Panc1 (cell line): ENCODE data around the gene CCDC12. TPM values are rescaled to one million over a fixed set of nuclear protein-coding genes. Genes with fewer than 3 reads are reported as not detected.
A peak's percentile ranks its signal among the peaks of the same experiment; 100 is the strongest.

Experiments
- ATAC-seq: fragments of 200-7000 bp; cut with Tn5 transposase; 2 replicates; pipeline ENCODE4 v1.9.1; 2020; ENCODE audit warnings: mild to moderate bottlenecking, moderate library complexity
- BruUV-seq: library from RNA; stranded (reverse); fragments of 400-500 nt; replicated peaks from 2 replicates; lab custom pipeline; 2021; lab: Mats Ljungman, UMichigan
- CTCF ChIA-PET: fragments of 300-600 bp; sonication (Branson Sonifier 250); formaldehyde crosslinking; loops from one replicate; lab custom pipeline; 2022; ENCODE audit warnings: antibody characterized with exemption; lab: Charles Lee
- POLR2A ChIA-PET: fragments of 300-600 bp; sonication (Branson Sonifier 250); formaldehyde crosslinking; loops from one replicate; lab custom pipeline; 2022; ENCODE audit warnings: antibody characterized with exemption; lab: Charles Lee
- DNase-seq: peaks from one replicate; pipeline ENCODE4 v3.0.0-alpha.2; 2010; ENCODE audit warnings: low read depth, low spot score
- H3K27ac ChIP-seq: 2 replicates; pipeline ENCODE4 v1.5.1; 2011; ENCODE audit warnings: mild to moderate bottlenecking, low read length, inconsistent platforms
- H3K27me3 ChIP-seq: fragments of 200-500 bp; sonication (Bioruptor generic); 2 replicates; pipeline ENCODE4 v1.6.0; 2014; ENCODE audit warnings: low read length, inconsistent platforms; ENCODE audit not compliant: control insufficient read depth, insufficient read depth
- H3K36me3 ChIP-seq: fragments of 200-500 bp; sonication (Bioruptor generic); 2 replicates; pipeline ENCODE4 v1.5.1; 2014; ENCODE audit warnings: inconsistent platforms, mild to moderate bottlenecking, low read length, moderate library complexity; ENCODE audit not compliant: control insufficient read depth, insufficient read depth
- H3K4me1 ChIP-seq: 2 replicates; pipeline ENCODE4 v1.5.1; 2011; ENCODE audit warnings: inconsistent platforms, mild to moderate bottlenecking, low read length, moderate library complexity; ENCODE audit not compliant: control insufficient read depth, insufficient read depth
- H3K4me3 ChIP-seq, 2 experiments: 2 replicates each; pipeline ENCODE4 v1.5.1; 2011 to 2012; ENCODE audit warnings: low read depth in 2 of 2, low read length in 2 of 2, mild to moderate bottlenecking in 2 of 2, inconsistent platforms in 1 of 2, moderate library complexity in 1 of 2
- H3K9me3 ChIP-seq: fragments of 200-500 bp; sonication (Bioruptor generic); 2 replicates; pipeline ENCODE4 v1.5.1; 2014; ENCODE audit warnings: low read depth, mild to moderate bottlenecking, inconsistent platforms, low read length, moderate library complexity; ENCODE audit not compliant: control insufficient read depth, insufficient read depth
- CTCF ChIP-seq: fragments of 450-650 bp; IDR thresholded peaks from 2 replicates; pipeline ENCODE4 v1.5.1; 2017; ENCODE audit warnings: mild to moderate bottlenecking
- POLR2AphosphoS5 ChIP-seq: IDR thresholded peaks from 2 replicates; pipeline ENCODE4 v1.6.1; 2012; ENCODE audit warnings: mild to moderate bottlenecking, low read depth, low read length, moderate library complexity
- REST ChIP-seq, 2 experiments: IDR thresholded peaks; 2 replicates each; pipeline ENCODE4 v1.6.1; 2011 to 2012; ENCODE audit warnings: low read depth in 2 of 2, control low read depth in 1 of 2, low read length in 1 of 2, mild to moderate bottlenecking in 1 of 2, moderate library complexity in 1 of 2; ENCODE audit not compliant: insufficient read depth in 1 of 2
- SIN3A ChIP-seq: IDR thresholded peaks from 2 replicates; pipeline ENCODE4 v1.6.1; 2012; ENCODE audit warnings: low read depth, mild to moderate bottlenecking, low read length, moderate library complexity, borderline replicate concordance; ENCODE audit not compliant: insufficient read depth
- TCF7L2 ChIP-seq: IDR thresholded peaks from 2 replicates; pipeline ENCODE4 v1.6.1; 2011; ENCODE audit warnings: mild to moderate bottlenecking, low read depth, low read length, inconsistent platforms
- in situ Hi-C: cut with HindIII; loops from 2 replicates; pipeline ENCODE4 v1.10.0; 2016; ENCODE audit warnings: low sequenced_read_pairs, low pct_unique_long_range_greater_than_20kb
- intact Hi-C: fragments of 100-400 bp; cut with micrococcal nuclease; formaldehyde crosslinking; loops from one replicate; pipeline ENCODE4 v1.10.0; 2022; ENCODE audit not compliant: unreplicated experiment
- total RNA-seq: library from RNA; stranded (reverse); gene quantifications from one replicate; pipeline ENCODE4 v1.2.1, GENCODE V29; 2021; ENCODE audit not compliant: unreplicated experiment

The CCDC12 gene
- total RNA-seq, 1 experiment from 2014 or later, result 35.5 TPM

GRCh38 chr3:46932455-46933225 is 43.9 kb downstream of the CCDC12 start:
- POLR2A ChIA-PET, result no interaction called here

More at GRCh38 chr3:46932455-46933225, 43.9 kb downstream of the CCDC12 start:
- CTCF ChIA-PET, result no interaction called here
- H3K27me3 ChIP-seq, result no peaks in the 10 kb centered on the region
- ATAC-seq (no peak), DNase-seq (no peak)
- H3K36me3 ChIP-seq, result no peaks in the 10 kb centered on the region
- no peak for TF ChIP-seq REST (IDR thresholded peaks at IDR 0.05; ENCODE audit: insufficient read depth in 1 of 2, low read depth in 2 of 2, low read length in 1 of 2)
- TF ChIP-seq SIN3A, result no peak
- TF ChIP-seq POLR2AphosphoS5, result no peak
- TF ChIP-seq TCF7L2, result no peak
- no peak for TF ChIP-seq CTCF
- peak overlapping the region; percentile 65 for H3K27ac ChIP-seq
- in situ Hi-C loops (no loop called here), intact Hi-C loops (no loop called here)
- H3K4me1 ChIP-seq, result peaks cover 48% of the 10 kb centered on the region
- H3K4me3 ChIP-seq, result no peak overlapping the region
- no TSS peak for BruUV-seq
- H3K9me3 ChIP-seq, result no peaks in the 10 kb centered on the region
